ENCODE measurements around the gene BHLHE23.

Gene BHLHE23

DNA sequence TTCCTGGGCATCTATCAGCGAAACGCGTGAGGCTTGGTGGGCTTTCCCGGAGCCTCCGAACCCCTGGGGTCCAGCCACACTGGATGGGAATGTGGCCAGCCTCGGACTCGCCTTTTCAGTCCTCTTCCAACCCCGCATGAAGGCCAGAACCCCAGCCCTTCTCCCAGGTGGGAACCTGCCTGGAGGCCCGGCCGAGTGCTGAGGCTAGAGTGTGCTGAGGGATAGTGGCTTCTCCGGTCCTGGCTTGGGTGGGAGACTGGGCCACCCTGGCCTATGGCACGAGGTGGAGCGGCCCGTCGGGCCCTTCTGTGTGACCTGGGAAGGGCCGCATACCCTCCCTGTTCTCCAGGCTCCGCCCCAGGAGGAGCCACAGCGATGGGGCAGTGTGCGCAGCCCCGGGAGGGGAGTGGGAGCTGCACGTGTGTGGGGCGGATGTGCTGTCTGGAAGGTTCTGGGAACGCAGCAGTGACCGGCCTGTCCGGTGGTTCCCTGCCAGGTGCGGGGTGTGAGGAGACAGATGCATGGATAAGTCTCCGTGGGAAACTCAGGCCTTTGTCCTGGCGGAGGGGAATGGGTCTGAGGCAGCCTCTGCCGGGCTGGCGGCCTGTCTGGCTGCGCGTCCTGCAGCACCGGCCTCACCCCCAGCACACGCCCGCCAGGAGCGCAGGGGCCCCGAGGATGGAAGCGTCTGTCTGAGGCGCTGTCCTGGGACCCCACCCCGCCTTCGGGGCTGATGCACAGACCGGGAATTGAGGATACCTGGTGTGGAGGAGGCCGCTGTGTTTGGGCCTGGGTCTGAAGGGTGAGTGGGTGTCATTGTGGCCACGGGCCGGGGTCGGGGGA, 1.1 kb upstream of the BHLHE23 start:
- no peak for DNase-seq

DNA sequence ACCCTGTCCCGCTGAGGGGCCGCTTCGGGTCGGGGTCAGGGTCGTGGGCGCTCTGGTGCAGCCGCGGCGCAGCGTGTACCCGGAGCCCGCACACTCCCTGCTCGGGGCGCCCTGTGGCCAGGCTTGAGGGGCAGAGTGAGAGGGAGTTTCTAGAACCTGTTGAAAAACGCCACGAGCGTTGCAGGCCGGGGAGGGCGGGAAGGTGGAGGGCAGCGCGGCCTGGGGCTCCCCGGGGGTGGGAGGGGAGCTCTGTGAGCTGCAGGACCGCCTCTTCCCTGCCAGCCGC, 539 bp upstream of the BHLHE23 start:
- DNase-seq: no peak

DNA sequence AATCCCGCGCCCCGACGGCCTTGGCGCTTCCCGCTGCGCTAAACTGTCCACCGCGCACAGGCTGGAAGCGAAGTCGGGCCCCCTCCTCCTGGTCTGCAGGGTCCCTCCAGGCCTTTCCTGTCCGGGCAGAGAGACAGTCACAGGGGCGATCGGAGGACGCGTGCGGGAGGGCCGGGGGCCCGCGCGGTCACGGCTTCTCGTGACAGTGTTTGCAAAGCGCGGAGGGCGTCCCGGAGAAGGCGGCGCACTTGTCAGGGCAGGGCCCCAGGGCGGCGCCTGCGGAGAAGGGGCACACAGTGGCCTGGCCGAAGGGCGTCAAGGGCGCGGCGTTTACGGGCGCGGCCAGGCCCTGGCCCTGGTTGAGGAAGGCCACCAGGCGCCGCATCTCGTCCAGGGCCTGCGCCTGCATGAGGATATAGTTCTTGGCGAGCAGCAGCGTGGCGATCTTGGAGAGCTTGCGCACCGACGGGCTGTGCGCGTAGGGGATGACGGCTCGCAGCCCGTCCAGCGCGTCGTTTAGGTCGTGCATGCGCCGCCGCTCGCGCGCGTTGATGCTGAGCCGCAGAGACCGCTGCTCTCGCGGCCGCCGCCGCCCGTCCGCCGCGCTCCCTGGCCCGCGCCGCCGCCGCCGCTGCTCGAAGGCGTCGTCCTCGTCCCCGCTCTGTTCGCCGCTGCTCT, 763 bp downstream of the BHLHE23 start:
- no peak for DNase-seq

DNA sequence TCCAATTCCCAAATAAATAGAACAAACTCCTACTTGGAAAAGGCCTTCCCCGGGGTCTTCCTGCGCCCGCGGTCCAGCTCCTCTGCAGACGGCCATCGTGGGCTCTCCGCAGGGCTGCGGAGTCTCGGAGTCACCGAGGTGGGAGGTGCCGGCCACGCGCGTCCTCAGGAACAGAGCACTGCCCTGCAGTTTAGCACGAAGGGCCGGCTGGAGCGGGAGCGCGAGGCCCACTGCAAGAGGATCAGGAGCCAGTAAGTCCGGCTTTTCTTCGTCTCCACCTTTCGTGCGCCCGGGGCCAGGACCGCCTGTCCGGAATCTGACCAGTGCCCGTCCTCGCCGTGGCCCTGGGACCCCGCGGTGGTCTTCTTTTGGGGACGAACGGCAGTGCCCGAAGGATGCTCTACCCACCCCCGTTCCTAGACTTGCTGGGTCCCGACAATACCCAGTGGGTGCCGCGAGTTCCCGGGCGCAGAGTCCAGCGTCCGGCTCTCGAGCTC, 1.4 kb downstream of the BHLHE23 start:
- DNase-seq: no peak

DNA sequence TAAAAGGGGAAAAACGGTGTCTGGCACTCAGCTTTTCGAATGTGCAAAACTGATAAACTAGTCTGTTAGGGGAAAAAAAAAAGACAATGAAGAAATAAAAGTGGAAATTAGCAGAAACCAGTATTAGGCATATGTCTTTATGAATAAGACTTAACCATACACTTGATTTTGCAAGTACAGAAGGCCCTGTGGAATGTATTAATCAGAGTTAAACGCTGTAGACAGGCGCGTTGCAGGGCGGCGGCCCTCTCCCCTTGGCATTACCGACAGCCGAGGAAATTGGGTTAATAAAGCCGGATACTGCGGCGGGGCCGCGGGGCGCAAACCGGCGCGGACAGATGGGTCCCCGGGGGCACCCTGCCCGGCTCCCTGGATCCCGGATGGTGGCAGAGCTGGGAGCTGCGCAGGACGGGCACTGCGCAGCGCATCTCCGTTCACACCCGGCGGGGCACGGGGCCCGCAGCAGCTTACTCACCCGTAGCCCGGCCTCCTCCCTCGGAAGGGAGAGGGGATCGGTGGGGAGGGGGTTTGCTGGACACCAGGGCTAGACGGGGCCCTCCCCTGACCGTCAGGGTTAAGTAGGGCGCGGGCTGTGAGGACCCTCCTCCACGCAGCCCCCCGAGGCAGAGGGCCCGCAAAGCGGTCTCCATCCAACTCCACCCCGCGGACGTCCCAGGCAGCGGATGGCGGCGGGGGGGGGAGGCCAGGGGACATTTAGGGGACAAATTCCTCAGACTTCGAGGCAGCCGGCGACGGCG, 2.0 kb downstream of the BHLHE23 start:
- no peak for DNase-seq

DNA sequence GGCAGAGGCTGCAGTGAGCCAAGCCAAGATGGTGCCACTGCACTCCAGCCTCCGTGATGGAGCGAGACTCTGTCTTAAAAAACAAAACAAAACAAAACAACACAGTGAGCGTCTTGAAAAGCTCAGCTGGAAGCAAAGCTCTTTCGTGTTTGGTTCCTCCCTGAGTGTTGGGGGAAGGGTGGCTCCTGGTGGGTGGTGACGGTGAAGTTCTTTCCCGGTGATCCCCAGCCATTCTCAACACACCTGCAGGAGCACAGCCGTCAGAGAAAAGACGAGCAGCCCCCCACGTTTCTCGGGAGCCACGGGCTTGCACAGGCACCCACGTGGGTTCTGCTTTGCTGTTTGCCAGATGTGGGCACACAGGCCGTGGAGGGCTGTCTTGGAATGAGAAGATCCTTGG, 3.2 kb downstream of the BHLHE23 start:
- no peak for DNase-seq

DNA sequence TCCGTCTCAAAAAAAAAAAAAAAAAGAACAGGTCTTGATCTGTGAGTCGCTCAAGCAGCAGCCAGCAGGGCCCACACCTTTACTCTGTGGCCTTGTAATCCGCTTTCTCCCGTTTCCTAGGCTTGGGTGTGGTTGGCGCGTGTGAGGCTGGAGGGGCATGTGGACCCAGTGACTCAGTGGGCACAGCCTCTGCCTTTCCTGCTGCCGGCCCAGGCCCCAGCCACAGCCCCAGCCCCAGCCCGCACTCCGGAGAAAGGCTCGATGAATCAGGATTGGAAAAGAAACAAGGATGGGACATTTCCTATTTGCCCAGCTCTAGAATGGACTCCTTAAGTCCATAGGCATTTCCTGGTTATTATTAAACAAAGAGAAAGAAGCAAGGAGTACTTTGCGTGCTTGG, 4.3 kb downstream of the BHLHE23 start:
- DNase-seq: no peak

DNA sequence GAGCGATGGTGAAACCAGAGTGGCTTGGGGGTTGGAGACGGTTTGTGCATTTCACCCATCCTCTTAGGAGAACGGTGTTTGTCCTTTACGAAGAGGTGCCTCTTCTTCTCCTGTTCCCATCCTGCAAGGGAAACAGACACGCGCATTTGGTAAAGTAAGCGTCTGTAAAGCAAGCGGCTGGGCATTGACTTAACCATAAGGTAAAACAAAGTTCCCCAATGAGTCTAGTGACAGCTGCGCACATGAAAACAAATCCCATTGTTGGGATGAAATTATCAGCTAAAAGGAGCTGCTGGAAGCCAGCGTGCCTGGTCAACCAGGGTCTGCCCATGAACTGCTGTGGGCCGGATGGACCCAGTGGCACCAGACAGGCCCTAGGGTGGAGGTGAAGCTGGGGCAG, 5.8 kb downstream of the BHLHE23 start:
- no peak for DNase-seq

DNA sequence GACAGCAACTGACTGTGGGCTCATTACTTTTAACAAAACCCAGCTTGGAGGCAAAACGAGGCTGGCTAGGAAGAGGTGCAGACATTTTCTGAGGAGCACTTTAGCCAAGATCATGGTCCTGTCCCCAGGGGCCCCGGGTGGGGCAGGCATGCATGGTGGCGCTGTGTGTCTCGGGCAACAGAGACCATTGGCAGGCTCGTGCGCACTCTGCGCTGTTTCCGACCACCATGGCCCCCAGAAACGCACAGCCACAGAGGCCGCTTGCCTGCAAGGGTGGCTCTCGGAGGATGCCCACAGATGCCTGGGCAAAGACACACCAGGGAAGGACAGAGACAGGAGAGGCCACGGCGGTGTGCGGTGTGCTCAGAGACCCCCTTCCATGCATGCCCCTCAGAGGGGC, 6.7 kb downstream of the BHLHE23 start:
- DNase-seq: no peak

DNA sequence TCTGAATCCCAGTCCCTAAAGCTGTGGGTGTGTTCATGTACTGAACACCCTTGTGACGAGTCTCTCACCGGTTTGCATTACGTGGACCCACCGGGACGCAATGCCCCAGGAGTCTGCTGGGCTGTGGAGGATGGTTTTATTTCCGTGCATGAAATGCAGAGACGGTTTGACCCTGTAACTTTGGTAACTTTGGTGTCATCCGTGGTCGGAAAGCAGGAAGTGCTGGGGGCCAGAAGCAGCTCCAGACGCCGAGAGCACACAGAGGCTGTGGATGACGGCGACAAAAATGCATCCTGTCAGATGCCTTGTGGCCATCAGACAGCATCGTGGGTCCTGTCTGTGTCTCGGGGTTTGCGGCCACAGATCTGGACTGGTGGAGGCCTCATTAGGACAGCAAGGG, 7.2 kb downstream of the BHLHE23 start:
- no peak for DNase-seq

DNA sequence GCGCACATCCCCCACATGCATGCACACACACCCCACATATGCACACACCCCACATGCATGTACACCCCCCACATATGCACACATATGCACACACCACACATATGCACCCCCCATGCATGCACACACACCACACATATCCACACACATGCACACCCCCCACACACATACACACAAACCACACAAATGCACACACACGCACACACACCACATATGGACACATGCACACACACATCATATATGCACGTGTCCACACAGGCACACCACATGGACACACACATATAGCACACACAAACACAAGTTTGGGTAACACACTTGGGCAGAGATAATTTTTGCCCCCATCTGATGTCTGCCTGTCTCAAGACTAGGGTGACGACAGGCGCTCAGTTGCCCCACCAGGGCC, 8.3 kb downstream of the BHLHE23 start:
- no peak for DNase-seq

DNA sequence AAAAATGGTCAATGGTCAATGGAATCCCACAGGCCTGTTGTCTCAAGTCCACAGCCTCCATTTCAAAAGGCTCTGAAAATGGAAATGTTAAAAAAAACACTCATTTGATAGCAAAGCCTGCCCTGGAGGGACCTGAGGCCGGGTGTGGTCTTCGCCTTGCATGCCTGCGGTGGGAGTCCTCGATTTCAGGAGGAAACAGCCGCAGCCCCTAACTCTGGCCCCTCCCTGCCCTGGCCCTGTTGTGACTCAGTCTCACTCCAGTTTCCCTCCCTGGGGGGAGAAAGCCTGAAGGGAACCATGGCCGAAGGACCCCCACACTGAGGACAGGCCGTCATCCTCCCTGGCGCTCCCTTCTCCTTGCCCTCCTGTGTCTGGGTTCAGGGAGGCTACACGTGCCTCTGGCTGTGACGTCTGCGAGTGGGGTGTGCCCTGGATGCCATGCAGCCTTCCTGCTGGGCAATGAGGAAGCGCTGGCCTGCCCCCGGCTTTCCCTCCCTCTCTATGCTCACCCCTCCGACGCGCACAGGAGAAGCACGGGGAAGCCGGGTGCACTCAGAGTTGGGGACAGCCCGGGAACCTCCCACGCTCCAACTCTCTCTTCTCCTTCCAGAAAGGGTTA, 9.2 kb downstream of the BHLHE23 start:
- no peak for DNase-seq

DNA sequence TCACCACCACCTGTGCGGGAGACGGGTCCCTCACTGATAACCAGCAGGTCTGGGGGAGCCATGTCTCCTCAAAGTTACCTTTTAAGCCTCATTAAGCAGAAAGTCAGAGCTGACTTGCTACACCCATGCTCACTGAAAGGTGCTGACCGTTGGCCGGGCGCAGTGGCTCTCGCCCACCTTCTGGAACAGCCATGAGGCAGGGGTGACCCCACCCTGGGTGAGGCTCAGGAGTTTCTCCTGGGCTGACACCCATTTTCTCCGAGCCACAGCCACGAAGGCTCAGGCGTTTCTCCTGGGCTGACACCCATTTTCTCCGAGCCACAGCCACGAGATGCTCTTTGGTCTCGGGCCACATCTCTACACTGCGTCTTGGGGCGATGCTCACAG, 10.2 kb downstream of the BHLHE23 start:
- DNase-seq: no peak

DNA sequence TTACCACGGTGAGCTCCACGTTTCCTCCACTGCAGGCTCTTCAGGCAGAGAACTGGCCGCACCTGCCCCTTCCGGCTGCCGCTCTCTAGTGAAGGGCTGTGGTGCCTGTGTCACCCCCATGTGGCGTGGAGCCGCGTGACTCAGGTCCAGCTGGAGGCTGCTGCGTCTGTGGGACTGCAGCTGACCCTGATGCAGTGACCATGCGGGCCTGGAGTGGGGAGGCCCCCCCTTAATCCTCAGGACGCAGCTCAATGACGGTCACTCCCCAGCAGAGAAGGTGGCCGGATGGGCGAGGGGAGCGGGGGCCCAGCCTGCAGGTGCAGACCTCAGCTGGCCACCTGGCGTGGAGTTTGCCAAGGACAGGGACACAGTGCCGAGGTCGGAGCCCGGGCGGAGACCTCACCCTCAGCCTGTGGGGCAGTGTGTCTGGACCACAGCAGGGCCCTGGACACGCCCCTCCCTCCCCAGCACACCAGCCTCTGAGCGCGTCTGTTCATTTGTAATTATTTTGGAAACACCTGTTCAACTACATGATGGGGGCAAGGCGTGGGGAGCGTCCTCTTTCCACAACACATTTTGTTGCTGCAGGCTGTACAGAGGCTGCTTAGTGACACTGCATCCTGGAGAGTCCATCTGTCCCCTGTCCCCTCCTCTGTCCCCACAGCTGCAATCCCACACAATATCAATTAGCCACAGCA, 10.7 kb downstream of the BHLHE23 start:
- no peak for DNase-seq

DNA sequence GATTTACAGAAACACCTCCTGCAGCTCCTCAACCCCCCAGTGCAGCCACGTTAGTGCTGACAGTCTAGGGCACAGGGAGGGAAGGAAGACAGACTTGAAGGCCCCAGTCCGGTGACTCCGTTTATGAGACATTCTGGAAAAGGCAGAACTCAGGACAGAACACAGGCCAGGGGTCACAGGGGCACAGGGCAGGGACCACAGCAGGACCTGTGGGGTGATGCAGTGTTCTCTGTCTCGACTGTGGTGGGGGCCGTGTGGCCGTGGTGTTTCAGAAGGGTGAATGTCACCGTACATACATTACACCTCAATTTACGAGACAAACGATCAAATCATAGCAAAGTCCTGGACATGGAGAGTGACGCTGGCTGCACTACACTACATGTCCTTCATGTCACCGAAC, 11.3 kb downstream of the BHLHE23 start:
- no peak for DNase-seq

DNA sequence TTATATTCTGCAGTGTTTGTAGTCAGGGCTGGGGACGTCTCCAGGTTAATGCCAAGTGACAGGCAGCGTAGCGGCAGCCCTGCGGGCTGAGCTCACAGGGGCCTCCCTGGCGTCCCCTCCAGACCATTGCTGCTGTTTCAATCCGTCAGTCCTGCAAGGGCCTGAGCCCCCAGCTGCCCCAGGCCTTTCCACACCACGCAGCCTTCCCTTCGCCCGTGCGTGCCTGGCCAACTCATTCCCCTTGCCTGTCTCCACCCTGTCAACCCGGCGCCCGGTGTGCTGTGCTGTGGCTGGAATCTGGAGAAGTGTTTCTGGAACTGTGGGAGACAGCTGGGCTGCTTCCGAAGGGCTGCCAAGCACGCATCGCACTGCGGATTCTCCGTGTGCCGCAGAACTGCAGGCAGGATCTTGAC, 11.9 kb downstream of the BHLHE23 start:
- no peak for DNase-seq

DNA sequence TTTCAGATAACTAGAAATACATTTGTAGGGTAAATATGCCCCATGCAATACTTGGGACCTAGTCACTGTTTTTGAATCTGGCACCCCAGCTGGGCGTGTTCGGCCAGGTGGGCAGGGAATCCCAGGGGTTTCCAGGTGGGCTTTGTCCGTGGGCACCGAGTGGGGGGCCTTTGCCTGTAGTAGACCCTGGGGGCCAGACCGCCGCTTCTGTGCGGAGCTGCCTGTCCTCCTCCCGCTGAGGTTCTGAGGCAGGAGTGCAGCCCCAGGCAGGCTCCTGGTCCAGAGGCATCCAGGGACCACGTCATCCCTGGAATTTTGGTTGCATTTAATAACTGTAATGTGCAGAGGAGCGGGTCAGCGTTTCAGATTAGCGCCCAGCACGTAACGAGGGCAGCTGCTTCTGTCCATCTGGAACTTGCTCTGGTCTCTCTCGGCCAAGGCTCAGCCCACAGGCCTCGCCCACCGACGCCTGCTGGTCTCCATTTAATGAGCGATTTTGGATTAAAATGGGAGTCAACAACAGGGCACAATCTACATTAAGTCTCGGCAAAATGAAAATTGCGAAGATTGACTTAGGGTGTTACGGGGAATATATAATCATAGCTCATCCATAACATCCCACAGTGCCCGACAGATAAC, 12.8 kb downstream of the BHLHE23 start:
- no peak for DNase-seq

DNA sequence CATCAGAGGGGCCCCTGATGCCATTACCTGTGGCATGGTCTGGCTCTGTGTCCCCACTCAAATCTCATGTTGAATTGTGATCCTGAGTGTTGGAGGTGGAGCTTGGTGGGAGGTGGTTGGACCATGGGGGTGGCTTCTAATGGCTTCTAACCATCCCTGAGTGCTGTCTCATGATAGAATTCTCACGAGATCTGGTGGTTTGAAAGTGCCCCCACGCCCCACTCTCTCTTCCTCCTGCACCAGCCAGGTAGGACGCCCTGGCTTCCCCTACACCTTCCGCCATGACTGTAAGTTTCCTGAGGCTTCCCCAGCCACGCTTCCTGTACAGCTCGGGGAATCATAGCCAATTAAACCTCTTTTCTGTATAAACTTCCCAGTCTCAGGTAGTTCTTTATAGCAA, 14.9 kb downstream of the BHLHE23 start:
- DNase-seq: no peak

DNA sequence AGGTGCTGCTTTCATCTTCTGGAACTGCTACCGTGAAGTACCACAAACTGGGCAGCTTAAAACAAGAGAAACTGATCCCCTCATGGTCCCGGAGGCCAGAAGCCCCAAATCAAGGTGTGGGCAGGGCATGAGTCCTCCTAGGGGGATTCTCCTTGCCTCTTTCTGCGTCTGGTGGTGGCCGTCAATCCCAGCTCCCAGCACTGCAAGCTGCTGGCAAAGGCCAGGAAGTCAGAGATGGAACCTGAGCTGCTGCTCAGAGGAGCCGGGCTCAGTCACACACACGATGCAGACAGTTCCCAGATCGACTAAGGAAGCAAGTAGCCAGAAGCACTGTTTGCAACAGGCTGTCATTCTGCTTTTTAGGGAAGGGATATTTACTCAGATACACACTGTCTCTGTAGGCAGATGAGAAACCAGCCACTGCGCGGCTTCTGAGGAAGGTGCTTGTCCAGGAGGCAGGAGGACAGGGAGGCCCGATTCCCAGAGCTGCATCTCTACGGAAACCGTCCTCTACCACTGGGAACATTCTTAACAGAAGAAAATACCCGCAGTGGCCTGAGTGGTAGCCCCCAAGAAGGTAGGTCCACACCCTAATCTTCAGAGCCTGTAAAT, 15.5 kb downstream of the BHLHE23 start:
- DNase-seq: no peak

DNA sequence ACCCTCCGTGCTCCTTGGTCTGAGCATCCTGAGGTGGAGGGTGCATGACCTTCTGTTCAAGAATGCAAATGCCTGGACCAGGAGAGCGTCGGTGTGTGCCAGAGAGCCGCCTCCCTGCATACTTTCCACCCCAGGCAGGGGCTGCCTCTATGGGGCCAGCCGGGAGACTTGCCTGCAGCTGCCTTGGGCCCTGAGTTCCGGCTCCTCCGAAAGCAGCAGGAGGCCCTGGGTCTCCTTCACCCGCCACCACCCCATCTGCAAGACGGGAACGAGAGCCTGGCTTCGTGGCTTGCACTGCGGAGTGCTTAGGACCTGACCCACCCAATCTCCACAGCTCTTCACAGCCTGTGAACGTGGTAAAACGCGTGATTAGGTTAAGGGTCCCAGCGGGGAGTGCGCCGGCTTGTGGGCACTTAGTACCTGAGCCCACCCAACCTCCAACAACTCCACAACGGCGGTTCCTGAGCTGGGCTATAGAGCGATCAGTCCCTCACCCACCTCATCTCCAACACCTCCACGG, 16.4 kb downstream of the BHLHE23 start:
- DNase-seq: no peak

DNA sequence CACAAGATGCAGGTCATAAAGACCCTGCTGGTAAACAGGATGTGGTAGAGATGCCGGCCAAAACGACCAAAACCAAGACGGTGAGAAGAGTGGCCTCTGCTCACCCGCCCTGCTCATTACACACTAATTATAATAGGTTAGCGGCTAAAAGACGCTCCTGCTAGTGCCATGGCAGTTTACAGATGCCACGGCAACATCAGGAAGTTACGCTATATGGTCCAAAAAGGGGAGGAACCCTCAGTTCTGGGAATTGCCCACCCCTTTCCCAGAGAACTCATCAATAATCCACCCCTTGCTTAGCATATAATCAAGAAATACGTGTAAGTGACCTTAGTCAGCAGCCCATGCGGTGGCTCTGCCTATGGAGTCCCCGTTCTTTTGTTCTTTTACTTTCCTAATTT, 17.6 kb downstream of the BHLHE23 start:
- DNase-seq: no peak

DNA sequence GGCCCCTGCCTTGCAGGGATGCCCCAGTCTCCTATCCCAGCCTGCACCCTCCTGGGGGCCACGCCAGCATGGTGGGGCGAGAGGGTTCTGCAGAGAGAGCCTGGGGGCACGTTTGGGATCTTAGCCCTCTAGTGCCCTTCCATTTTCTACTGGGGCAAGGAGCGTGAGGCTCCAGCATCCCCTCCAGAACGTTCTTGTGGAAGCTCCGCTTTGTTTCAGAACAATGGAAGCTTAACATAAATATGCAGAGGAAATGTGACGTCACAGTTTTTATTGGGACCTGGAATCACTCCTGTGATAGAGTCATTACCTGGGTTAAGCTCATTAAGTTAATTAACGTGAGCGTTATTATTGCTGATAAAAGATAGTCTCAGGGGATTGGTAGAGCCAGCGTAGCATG, 19.6 kb downstream of the BHLHE23 start:
- no peak for DNase-seq

Data from activated naive CD4-positive, alpha-beta T cell (primary cell).